Measurements from ENCODE around the gene SRGAP2B.
"Not testable (repeated sequence)": the region's sequence is repeated elsewhere in the genome, so short reads cannot be mapped to it uniquely, and the experiment has no call there.

The SRGAP2B gene

GRCh38 chr1:144889450-144890115 is 205.5 kb downstream of the SRGAP2B start:
- not testable (repeated sequence) for DNase-seq

DNA sequence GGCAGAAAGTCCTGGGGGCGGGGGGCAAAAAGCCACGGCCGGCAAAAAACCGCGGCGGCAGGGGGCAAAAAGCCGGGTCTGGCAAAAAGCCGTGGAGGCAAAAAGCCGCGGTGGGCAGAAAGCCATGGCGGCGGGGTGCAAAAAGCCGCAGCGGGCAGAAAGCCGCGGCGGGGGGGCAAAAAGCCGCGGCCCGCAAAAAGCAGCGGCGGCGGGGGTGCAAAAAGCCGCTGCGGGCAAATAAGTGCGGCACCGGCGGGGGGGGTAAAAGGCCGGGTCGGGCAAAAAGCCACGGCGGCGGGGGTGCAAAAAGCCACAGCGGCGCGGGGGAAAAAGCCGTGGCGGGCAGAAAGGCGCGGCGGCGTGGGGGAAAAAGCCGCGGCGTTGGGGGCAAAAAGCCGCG is 212.1 kb downstream of the SRGAP2B start:
- DNase-seq: not testable (repeated sequence)

- not testable (repeated sequence) for DNase-seq
These were observed 212.8 kb downstream of the SRGAP2B start for GRCh38 chr1:144882343-144882742.

GRCh38 chr1:144858607-144859006 is 236.5 kb downstream of the SRGAP2B start:
- not testable (repeated sequence) for DNase-seq
